HG02571 (cell line): ENCODE measurements around the gene IFI44L.

Experiments used
- ATAC-seq: cut with Tn5 transposase; IDR thresholded peaks from one replicate; pipeline ENCODE4 v1.9.1; 2021; ENCODE audit warnings: mild to moderate bottlenecking, moderate library complexity; ENCODE audit not compliant: unreplicated experiment

IFI44L gene

GRCh38 chr1:78687315-78687714 is 67.1 kb downstream of the IFI44L start:
- ATAC-seq: no peak

- no peak for ATAC-seq
These were observed 67.7 kb downstream of the IFI44L start for GRCh38 chr1:78687914-78688313.

- no peak for ATAC-seq
These were observed 68.4 kb downstream of the IFI44L start for GRCh38 chr1:78688697-78689096.

GRCh38 chr1:78690516-78690915 is 70.3 kb downstream of the IFI44L start:
- no peak for ATAC-seq

- ATAC-seq: no peak
These were observed 71.9 kb downstream of the IFI44L start for GRCh38 chr1:78691995-78692747.
